AG08396 (cell line): ENCODE results near the gene DEK.
A peak's percentile ranks its signal among the peaks of the same experiment; 100 is the strongest.
"Not testable (repeated sequence)": the region's sequence is repeated elsewhere in the genome, so short reads cannot be mapped to it uniquely, and the experiment has no call there.

ENCODE experiments used
- DNase-seq: peaks from one replicate; pipeline ENCODE4 v3.0.0; 2012; ENCODE audit warnings: low spot score, mixed read lengths

Gene DEK

DNA sequence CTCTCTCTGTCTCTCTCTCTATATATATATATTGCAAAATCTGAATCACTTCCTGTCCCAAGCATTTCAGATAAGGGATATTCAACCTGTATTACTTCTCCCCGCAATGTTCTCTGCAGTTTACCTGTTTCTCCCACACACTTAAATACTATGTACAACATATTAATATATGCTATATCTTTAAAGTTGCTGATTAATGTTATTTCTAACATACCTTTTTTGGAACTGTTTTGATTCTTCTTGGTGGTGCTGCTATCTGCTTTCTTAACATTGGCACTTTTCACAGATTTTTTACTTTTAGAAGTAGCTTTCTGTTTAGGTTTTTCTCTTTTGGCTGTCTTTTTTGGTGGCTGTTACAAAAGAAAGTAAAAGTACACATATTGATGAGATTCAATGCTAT is 27.2 kb downstream of the DEK start:
- DNase-seq: no peak

DNA sequence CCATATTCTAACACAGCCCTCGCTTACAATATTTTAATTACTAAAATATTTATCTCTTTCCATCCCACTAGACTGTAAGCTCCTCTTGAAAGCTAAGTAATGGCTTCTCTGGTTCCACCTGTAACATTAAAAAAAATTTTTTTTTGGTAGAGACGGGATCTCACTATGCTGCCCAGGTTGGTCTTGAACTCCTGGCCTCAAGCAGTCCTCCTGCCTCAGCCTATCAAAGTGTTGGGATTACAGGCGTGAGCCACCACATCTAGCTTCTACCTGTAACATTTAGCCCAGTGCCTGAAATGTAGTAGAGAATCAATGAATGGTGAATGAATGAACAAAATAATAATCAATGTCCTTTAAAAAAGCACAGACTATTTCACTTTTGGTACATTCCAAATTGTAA is 28.8 kb downstream of the DEK start:
- no peak for DNase-seq

DNA sequence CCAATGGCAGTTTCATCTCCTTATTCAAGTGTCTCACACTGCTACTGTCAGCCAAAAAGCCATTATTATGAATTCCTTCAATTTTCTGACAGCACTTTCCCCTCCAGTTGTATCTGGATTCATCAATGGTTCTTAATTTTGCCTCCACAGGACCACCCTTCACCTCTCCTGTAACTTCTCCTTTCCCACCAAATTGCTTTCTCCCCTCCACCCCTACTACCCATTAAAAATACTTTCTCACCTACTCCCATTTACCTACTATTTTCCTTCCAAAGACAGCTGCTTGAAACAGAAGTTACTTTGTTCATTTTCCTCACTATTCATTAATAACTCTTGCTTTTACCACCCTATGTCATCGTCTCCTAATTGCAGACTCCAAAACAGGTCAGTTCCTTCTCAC is 29.8 kb downstream of the DEK start:
- no peak for DNase-seq

DNA sequence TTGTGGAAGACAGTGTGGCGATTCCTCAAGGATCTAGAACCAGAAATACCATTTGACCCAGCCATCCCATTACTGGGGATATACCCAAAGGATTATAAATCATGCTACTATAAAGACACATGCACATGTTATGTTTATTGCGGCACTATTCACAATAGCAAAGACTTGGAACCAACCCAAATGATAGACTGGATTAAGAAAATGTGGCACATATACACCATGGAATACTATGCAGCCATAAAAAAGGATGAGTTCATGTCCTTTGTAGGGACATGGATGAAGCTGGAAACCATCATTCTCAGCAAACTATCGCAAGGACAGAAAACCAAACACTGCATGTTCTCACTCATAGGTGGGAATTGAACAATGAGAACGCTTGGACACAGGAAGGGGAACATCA is 30.6 kb downstream of the DEK start:
- DNase-seq: not testable (repeated sequence)

DNA sequence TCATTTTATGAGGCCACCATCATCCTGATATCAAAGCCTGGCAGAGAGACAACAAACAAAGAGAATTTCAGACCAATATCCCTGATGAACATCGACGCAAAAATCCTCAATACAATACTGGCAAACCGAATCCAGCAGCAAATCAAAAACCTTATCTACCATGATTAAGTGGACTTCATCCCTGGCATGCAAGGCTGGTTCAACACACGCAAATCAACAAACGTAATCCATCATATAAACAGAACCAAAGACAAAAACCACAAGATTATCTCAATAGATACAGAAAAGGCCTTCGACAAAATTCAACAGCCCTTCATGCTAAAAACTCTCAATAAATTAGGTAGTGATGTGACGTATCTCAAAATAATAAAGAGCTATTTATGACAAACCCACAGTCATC is 32.5 kb downstream of the DEK start:
- not testable (repeated sequence) for DNase-seq

DNA sequence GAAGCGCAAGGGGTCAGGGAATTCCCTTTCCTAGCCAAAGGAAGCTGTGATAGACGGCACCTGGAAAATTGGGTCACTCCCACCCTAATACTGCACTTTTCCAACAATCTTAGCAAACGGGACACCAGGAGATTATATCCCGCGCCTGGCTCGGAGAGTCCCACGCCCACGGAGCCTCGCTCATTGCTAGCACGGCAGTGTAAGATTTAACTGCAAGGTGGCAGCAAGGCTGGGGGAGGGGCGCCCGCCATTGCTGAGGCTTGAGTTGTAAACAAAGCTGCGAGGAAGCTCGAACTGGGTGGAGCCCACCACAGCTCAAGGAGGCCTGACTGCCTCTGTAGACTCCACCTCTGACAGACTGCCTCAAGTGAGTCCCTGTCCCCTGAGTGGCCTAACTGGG is 35.7 kb downstream of the DEK start:
- not testable (repeated sequence) for DNase-seq

DNA sequence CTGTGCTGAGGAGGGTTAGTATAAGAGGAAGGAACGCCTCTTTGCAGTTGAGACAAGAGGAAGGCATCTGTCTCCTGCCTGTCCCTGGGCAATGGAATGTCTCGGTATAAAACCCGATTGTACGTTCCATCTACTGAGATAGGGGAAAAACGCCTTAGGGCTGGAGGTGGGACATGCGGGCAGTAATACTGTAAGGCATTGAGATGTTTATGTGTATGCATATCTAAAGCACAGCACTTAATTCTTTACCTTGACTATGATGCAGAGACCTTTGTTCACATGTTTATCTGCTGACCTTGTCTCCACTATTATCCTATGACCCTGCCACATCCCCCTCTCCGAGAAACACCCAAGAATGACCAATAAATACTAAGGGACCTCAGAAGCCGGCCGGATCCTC is 37.2 kb downstream of the DEK start:
- DNase-seq: not testable (repeated sequence)

DNA sequence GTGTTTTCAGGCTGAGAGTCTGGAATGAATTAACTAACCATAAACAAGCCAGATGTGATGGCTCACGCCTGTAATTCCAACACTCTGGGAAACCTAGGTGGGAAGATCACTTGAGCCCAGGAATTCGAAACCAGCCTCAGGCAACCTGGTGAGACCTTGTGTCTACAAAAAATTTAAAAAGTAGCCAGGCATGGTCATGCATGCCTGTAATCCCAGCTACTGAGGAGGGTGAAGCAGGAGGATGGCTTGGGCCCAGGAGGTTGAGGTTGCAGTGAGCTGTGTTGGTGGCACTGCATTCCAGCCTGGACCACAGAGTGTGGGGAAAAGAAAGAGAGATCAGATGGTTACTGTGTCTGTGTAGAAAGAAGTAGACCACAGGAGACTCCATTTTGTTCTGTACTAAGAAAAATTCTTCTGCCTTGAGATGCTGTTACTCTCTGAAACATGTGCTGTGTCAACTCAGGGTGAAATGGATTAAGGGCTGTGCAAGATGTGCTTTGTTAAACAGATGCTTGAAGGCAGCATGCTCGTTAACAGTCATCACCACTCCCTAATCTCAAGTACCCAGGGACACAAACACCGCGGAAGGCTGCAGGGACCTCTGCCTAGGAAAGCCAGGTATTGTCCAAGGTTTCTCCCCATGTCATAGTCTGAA is 37.8 kb downstream of the DEK start:
- peak; percentile 23 for DNase-seq

DNA sequence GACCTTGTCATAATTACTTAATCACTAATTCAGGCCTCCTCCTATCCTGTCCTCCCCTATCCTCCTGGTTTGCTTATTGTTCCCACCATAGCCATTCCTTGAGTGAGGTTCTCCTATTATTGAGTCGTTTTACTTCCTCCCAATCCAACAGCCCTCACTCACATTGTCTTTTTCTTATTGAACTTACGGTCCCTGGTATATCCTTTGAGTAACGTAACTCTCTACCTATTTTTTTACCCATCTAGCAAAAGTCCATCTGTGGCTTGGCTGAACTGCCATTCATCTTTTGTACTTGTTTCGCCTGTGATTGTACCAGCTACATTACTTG is 43.1 kb downstream of the DEK start:
- DNase-seq: no peak

DNA sequence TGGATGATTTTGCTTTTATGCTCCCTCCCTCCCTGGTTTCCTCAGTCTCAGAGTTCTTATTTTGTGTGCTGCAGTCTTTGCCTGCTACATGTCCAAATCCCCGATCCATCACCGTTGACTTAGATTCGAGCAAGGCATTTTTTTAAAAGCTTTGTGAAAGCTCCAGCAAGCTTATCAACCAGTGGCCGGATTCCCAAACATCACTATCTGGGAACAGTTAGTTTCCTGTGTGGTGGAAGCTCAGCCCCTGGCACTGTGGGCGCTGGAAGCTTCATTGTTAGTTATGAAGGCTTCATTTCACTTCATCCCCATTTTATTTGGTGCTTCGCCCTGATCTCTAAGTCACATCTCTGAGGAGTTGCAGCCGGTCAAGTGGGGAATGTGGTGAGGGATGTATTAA is 44.7 kb downstream of the DEK start:
- DNase-seq: no peak

DNA sequence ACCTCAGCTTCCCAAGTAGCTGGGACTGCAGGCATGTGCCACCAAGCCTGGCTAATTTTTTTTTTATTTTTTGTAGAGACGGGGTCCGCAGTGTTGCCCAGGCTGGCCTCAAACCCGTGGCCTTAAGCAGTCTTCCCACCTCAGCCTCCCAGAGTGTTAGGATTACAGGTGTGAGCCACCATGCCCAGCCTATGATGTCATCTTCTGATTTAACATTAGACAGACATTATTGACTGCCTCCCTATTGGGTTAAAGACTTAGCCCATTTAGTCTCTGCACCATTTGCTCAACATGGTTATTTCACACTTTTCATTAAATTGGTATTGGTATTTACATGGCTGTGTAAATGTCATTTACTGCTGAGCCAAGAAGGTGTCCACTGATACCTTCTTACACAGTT is 46.1 kb downstream of the DEK start:
- no peak for DNase-seq

DNA sequence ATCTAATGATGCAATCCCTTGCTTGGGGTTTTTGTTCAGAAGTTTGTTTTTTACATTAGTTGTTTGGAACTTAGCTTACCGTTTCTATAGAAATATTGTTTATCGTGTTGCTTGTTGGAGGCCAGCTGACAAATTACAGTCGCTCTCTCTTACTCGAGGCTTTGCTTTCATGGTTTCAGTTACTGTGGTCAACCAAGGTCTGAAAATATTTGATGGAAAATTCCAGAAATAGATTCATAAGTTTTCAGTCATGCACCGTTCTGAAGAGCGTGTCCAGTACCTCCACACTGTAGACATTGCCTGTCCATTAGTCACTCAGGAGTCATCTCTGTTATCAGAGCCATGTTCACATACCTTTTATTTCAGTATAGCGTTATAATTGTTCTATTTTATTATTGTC is 47.9 kb downstream of the DEK start:
- DNase-seq: peak; percentile 27

DNA sequence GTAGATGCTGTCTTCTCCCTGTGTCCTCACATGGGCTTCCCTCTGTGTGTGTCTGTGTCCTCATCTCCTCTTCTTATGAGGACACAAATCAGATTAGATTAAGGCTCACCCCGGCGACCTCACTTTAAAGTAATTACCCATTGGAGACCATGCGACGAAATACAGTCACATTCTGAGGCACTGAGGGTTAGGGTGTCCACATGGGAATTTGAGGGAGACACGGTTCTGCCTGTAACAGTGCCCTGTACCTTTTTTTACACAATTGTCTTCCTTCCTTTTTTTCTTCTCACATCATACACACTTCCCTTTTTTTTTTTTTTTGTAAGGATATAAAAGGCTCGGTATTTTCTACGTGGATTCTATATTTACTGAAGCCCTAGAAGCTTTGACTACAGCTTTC is 48.9 kb downstream of the DEK start:
- no peak for DNase-seq

DNA sequence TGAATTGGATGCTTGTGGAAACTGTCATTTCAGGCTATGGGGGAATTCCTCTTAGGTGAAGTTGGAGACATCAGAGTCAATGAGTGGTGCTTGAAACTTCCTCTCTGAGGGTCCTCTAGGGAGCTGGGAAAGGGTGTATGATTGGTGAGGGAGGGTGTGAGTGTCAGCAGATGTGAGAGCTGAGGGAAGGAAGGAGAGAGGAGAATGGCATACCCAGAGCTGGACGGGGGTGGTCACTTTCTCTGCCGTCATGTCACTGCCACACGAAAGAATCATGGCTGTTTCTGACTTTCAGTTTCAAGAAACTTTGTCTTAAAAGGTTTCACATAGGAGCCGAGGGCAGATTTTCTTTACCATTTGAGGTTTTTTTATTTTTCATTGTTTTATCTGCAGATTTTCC is 50.3 kb downstream of the DEK start:
- no peak for DNase-seq

DNA sequence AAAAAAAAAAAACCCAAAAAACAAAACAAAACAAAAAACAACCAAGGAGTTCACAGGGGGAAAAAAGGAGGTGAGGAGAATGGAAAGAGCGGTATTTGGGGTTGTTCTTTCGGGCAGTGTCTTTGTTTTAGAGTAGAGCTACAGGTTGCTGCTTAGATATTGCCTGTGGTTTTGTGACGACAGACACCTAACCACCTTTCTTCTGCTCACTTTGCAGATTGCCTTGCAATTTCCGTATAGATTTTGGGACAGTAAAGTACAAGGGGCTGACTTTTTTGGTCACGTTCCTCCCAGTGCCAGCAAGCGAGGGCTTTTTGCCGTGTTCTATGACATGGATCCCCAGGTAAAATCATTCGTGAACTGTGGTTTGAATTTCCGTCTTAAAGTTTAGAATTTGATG is 50.9 kb downstream of the DEK start:
- no peak for DNase-seq

DNA sequence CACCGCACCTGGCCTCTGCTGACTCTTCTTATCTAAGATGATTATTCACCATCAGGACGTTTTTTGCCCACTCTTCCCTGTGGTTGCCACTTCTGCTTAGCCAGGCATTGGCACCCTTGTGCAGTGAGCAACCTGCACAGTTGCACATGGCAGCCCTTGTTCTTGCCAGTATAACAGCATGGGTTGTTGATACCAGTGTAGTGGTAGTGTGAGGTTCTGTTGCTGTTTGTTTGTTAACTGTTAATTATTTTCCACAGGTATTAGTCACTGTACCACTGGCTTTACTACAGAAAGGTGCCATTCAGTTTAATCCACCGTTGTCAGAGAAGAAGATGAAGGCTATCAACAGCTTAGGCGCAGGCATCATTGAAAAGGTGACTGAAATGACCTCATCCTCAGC is 52.1 kb downstream of the DEK start:
- DNase-seq: no peak

DNA sequence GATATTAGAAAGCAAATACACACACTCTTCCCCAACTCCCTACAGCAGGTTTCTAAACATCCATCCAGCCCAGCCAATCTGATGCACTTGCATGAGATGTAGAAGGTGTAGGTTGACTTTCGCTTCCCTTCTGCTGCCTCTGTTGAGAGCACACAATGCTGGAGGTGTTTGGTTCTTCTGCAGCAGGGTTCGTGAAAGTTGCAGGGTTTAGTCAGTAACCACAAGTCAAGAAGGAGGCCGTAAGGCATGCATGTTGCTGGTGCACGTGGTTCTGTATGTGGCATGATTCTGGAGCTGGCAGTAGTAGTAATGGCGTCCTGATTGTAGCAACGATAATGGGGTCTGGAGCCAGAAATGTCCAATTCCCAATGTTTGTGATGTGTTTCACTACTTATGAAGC is 53.0 kb downstream of the DEK start:
- no peak for DNase-seq

DNA sequence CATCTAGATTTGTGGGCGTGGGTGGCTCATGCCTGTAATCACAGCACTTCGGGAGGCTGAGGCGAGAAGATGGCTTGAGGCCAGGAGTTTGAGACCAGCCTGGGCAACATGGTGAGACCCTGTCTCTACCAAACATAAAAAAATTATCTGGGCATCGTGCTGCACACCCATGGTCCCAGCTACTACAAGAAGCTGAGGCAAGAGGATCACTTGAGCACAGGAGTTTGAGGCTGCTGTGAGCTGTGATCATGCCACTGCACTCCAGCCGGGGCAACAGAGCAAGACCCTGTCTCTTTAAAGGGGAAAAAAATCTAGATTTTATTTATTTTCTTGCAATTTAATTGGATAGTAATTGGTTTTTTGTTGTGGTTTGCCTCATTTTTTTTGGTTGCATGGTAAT is 53.6 kb downstream of the DEK start:
- no peak for DNase-seq

DNA sequence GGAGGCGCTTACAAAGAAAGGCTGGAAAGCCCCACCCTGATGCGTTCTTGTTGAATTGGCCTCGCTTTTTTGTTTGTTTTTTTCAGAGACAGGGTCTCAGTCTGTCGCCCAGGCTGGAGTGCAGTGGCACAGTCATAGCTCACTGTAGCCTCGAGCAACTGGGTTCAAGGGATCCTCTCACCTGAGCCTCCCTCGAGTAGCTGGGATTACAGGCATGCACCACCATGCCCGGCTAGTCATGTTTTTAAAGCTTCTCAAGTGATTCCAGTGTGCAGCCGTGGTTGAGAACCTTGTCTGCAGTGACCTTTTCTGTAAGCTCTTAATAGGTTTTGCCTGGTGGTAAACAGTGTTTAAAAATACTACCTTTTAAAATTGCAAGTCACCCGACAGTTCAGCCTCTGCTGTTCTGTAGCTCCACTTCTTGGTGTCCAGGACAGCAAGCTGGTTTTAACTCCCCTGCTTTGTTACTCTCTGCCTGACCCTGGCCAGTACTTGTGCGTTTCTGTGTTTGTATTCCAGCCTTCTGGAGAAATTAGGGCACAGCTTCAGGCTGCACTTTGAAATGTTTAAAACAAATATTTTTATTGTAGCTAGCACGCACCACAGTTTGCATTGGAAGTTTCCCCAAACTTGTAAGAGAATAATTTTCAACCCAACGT is 54.7 kb downstream of the DEK start:
- DNase-seq: no peak

DNA sequence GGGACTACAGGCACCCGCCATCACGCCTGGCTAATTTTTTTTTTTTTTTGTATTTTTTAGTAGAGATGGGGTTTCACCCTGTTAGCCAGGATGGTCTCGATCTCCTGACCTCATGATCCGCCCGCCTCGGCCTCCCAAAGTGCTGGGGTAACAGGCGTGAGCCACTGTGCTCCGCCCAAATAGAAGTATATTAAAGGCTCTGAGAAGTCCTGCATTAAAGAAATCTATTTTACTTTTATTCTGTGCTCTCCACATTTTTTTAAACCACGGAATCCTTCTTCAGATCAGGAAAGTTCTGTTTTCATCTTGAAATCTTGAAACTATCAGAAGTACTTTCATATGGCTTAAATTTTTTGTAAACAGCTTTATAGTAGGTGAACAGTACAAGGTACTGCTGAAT is 55.6 kb downstream of the DEK start:
- not testable (repeated sequence) for DNase-seq

DNA sequence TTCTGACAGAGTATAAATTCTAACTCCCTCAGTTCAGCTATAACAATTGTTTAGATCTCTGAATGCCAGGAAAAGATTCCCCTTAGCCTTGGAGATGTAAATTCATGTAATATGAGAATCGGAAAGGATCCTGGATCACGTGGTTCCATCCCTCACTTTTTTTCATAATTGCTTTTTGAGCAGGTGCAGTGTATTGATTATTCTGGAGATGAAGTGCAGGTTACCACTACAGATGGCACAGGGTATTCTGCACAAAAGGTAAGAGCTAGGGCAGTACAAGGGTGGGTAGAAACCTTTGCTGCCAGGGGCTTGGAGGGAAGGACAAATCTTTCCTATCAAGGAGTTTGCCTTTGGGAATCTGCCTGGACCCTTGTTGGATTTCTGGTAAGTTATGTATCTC is 56.4 kb downstream of the DEK start:
- no peak for DNase-seq

DNA sequence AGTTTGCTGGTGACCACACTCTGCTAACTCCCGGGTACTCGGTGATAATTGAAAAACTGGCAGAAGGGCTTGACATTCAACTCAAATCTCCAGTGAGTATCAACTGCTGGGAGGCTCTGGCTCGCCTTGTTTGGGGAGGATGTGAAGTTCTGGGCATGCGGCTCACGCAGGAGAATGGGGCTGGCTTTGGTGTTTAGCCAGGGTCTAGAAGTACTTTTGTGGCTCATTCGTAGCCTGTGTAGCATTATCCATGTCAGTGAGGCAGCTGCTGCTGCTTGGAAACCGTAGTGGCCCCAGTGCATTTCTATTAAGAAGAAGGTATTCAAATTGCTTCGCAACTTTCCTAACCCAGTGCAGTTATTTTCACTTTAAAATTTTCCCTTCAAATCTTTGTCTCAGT is 56.9 kb downstream of the DEK start:
- no peak for DNase-seq

DNA sequence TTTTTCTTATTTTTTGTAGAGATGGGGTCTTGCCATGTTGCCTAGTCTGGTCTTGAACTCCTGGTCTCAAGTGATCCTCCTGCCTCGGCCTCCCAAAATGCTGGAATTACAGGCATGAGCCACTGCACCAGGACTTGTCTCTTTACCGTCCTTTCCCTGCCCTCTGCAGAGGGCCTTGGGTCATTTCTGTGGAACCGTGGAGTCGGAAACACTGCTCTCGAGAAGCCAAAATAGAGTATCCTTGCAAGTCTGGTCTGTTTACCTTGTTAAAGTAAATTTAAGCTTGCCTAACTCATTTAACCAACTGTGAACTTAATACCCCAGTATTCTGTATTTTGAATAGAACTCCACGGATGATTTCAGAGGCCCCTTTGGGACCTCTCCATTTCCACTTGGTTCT is 57.7 kb downstream of the DEK start:
- no peak for DNase-seq

DNA sequence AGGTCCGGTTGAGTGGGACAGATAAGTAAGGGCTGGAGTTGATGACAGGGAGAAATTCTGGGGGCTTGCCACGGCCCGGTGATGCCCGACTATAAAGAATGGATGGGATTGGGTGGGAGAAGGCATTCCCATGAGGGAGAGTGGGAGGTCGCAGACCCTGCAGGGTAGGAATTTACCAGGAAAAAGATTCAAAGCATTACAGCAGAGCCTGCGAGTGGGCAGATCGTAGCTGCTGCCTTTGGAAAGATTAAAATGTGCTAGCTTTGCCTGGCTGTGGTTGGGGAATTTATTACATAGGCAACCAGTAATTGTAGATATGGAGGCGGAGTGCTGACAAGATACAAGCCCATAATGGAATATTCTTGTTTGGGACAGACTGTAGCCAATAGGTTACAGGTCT is 59.6 kb downstream of the DEK start:
- DNase-seq: no peak

DNA sequence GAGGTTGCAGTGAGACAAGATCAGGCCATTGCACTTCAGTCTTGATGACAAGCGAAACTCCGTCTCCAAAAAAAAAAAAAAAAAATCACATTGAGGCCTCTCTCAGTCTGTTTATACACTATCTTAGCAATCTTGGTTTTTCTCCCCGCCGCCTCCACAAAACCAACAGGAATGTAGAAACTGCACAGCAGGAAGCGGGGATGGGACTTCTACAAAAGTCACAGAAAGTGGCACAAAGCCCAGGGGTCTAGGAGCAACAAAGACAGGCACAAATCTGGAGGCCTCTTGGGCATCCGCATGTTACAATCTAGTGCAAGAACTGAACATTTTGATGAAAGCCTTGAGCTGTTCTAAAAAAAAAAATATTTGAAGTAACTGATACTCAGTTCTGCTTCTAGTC is 60.5 kb downstream of the DEK start:
- no peak for DNase-seq
